Testis (tissue), 3 donors: ENCODE results near the gene ESRRB. TPM values are rescaled to one million over a fixed set of nuclear protein-coding genes. Genes with fewer than 3 reads are reported as not detected.

Experiments
- DNase-seq: peaks from one replicate; pipeline ENCODE4 v3.0.0-alpha.2; 2019
- H3K27ac ChIP-seq, 2 donors: fragments of 200-600 bp; sonication (generic); one replicate each; pipeline ENCODE4 v1.5.1; 2019
- H3K27me3 ChIP-seq: fragments of 200-600 bp; sonication (generic); one replicate; pipeline ENCODE4 v1.5.1; 2019
- H3K36me3 ChIP-seq: fragments of 200-600 bp; sonication (generic); one replicate; pipeline ENCODE4 v1.5.1; 2017; ENCODE audit warnings: low read depth; ENCODE audit errors: missing control alignments
- H3K4me1 ChIP-seq: fragments of 200-600 bp; sonication (generic); one replicate; pipeline ENCODE4 v1.5.1; 2019
- H3K4me3 ChIP-seq, 2 donors: fragments of 200-600 bp; sonication (generic); one replicate each; pipeline ENCODE4 v1.5.1; 2017 to 2019
- H3K9me3 ChIP-seq: fragments of 200-600 bp; sonication (generic); one replicate; pipeline ENCODE4 v1.5.1; 2017
- CTCF ChIP-seq, 3 experiments: fragments of 450-650 bp in 2 of 3; fragments of 200-600 bp in 1 of 3; sonication (generic) in 1 of 3; IDR thresholded peaks; one replicate each; pipeline ENCODE4 v1.5.1; 2016 to 2019; ENCODE audit warnings: antibody characterized with exemption in 3 of 3, mild to moderate bottlenecking in 2 of 3, moderate library complexity in 1 of 3
- POLR2A ChIP-seq: fragments of 450-650 bp; IDR thresholded peaks from one replicate; pipeline ENCODE4 v1.6.1; 2017; ENCODE audit warnings: antibody characterized with exemption, mild to moderate bottlenecking, moderate library complexity
- WGBS, 2 donors: methylation state at CpG; one replicate each; pipeline ENCODE4 v1.1.5; 2018; 5-methylcytosine and 5-hydroxymethylcytosine counted together
- intact Hi-C: fragments of 100-400 bp; cut with DNase I; formaldehyde crosslinking; loops from one replicate; pipeline ENCODE4 v1.15.1; 2023; ENCODE audit warnings: low total_unique reads
- polyA plus RNA-seq: library from polyadenylated mRNA; stranded (reverse); fragments of 350-450 nt; fragmentation: Illumina TruSeq; extraction: RNeasy Lipid Tissue Mini Kit (QIAGEN cat#74804); gene quantifications from one replicate; pipeline ENCODE4 v1.2.3, GENCODE V29; 2014; ENCODE audit warnings: low read depth, low replicate concordance; ENCODE audit not compliant: insufficient read depth
- total RNA-seq, 2 donors: library from RNA; depleted of rRNA; stranded (reverse); fragments of >200 nt; gene quantifications; one replicate each; pipeline ENCODE4 v1.2.3, GENCODE V29; 2016

The ESRRB gene
- total and polyA plus RNA-seq, 3 donors from 2014 or later: 2.5 to 3.3 (median 2.8) TPM

GRCh38 chr14:76480426-76480825, 104.5 kb downstream of the ESRRB start:
- Histone ChIP-seq H3K4me1 (no peaks in the 10 kb centered on the region), H3K4me3 (no peak overlapping the region), H3K36me3 (no peaks in the 10 kb centered on the region), H3K27me3 (no peaks in the 10 kb centered on the region), H3K27ac (no peak overlapping the region), H3K9me3 (no peaks in the 10 kb centered on the region)
- intact Hi-C loops: no loop called here
- WGBS, 2 donors: 63 to 67% methylated on average over 1 of the region's 1 CpG
- TF ChIP-seq POLR2A (no peak), CTCF (IDR thresholded peaks at IDR 0.05) (no peak)
- DNase-seq: no peak

GRCh38 chr14:76484355-76484754, 108.4 kb downstream of the ESRRB start:
- TF ChIP-seq POLR2A: no peak
- no peak for TF ChIP-seq CTCF (IDR thresholded peaks at IDR 0.05)
- H3K27ac ChIP-seq: no peak overlapping the region
- 88 to 100% methylated on average over 3 to 5 of the region's 5 CpGs for WGBS, 2 donors
- no peaks in the 10 kb centered on the region for H3K9me3 ChIP-seq
- H3K36me3 ChIP-seq: no peaks in the 10 kb centered on the region
- intact Hi-C loops: no loop called here
- no peak for DNase-seq
- peaks cover 3% of the 10 kb centered on the region for H3K4me1 ChIP-seq
- no peak overlapping the region for H3K4me3 ChIP-seq
- H3K27me3 ChIP-seq: no peaks in the 10 kb centered on the region

- H3K36me3 ChIP-seq: no peaks in the 10 kb centered on the region
- no peak overlapping the region for H3K27ac ChIP-seq
- H3K9me3 ChIP-seq: no peaks in the 10 kb centered on the region
- H3K4me3 ChIP-seq: no peak overlapping the region
- 82 to 83% methylated on average over 6 to 7 of the region's 7 CpGs for WGBS, 2 donors
- H3K27me3 ChIP-seq: no peaks in the 10 kb centered on the region
- intact Hi-C loops: no loop called here
- TF ChIP-seq POLR2A (no peak), CTCF (IDR thresholded peaks at IDR 0.05) (no peak)
- H3K4me1 ChIP-seq: peaks cover 3% of the 10 kb centered on the region
- no peak for DNase-seq
These were observed 110.4 kb downstream of the ESRRB start for GRCh38 chr14:76486251-76486743.

- intact Hi-C loops: no loop called here
- no peak for DNase-seq
- 86 to 89% methylated on average over 4 of the region's 4 CpGs for WGBS, 2 donors
- no peaks in the 10 kb centered on the region for H3K36me3 ChIP-seq
- peaks cover 3% of the 10 kb centered on the region for H3K4me1 ChIP-seq
- H3K27me3 ChIP-seq: no peaks in the 10 kb centered on the region
- H3K9me3 ChIP-seq: no peaks in the 10 kb centered on the region
- H3K4me3 ChIP-seq: no peak overlapping the region
- TF ChIP-seq POLR2A (no peak), CTCF (IDR thresholded peaks at IDR 0.05) (no peak)
- no peak overlapping the region for H3K27ac ChIP-seq
These were observed 112.6 kb downstream of the ESRRB start for GRCh38 chr14:76488551-76488950.

- no peak overlapping the region for H3K27ac ChIP-seq
- TF ChIP-seq POLR2A (no peak), CTCF (IDR thresholded peaks at IDR 0.05) (no peak)
- H3K4me1 ChIP-seq: peaks cover 3% of the 10 kb centered on the region
- no peaks in the 10 kb centered on the region for H3K36me3 ChIP-seq
- intact Hi-C loops: no loop called here
- no peak for DNase-seq
- no peaks in the 10 kb centered on the region for H3K9me3 ChIP-seq
- WGBS, 2 donors: 94 to 100% methylated on average over 3 of the region's 3 CpGs
- no peaks in the 10 kb centered on the region for H3K27me3 ChIP-seq
- H3K4me3 ChIP-seq: no peak overlapping the region
These were observed 113.7 kb downstream of the ESRRB start for GRCh38 chr14:76489667-76490066.
